NCI-H1092 (cell line): ENCODE measurements around the gene SWT1.
"Not testable (repeated sequence)": the region's sequence is repeated elsewhere in the genome, so short reads cannot be mapped to it uniquely, and the experiment has no call there.

ENCODE experiments used
- DNase-seq: peaks from one replicate; lab custom pipeline; 2025; lab: John Stamatoyannopoulos, UW

SWT1 gene

GRCh38 chr1:185319139-185319475, 162.1 kb downstream of the SWT1 start:
- DNase-seq, result no peak

- DNase-seq, result not testable (repeated sequence)
These were observed 164.1 kb downstream of the SWT1 start for GRCh38 chr1:185321104-185321503.

GRCh38 chr1:185321653-185322221, 164.8 kb downstream of the SWT1 start:
- DNase-seq, result not testable (repeated sequence)

- DNase-seq, result no peak
These were observed 165.7 kb downstream of the SWT1 start for GRCh38 chr1:185322636-185323035.

- DNase-seq, result no peak
These were observed 167.2 kb downstream of the SWT1 start for GRCh38 chr1:185324118-185324517.

- no peak for DNase-seq
These were observed 168.4 kb downstream of the SWT1 start for GRCh38 chr1:185325413-185325812.

- no peak for DNase-seq
These were observed 171.3 kb downstream of the SWT1 start for GRCh38 chr1:185328255-185328654.

- no peak for DNase-seq
These were observed 177.2 kb downstream of the SWT1 start for GRCh38 chr1:185334182-185334581.

GRCh38 chr1:185337246-185337645, 180.3 kb downstream of the SWT1 start:
- DNase-seq, result no peak

GRCh38 chr1:185338719-185339622, 182.0 kb downstream of the SWT1 start:
- DNase-seq, result no peak

GRCh38 chr1:185341196-185341781, 184.3 kb downstream of the SWT1 start:
- DNase-seq, result no peak
